ENCODE measurements around the gene NCKAP5. TPM values are rescaled to one million over a fixed set of nuclear protein-coding genes. Genes with fewer than 3 reads are reported as not detected.

Gene NCKAP5
- total RNA-seq, 2 experiments from 2014 or later, result not detected

DNA sequence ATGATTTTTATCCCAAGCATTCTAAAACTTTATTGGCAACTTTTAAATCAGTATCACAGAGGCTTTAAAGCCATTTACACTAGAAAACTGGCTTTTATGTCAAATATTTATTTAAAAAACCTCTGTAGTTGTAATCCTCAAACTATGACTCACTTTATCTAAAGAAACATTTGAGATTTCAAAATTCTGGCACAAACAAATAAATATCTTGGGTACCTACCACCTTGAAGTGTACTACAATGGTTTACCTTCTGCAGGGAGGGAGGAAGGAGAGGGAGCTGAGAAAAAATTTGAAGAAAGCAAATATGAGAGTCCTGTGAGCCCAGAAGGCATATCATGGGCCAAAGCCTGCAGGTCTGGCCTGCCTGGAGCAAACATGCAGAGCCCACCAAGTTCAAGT lies 155.6 kb downstream of the NCKAP5 start:
- DNase-seq (no peak), ATAC-seq (no peak)
- ChIA-PET POLR2A (no interaction called here), CTCF (no interaction called here)
- Mint-ChIP-seq H3K4me3 (no peak overlapping the region), H3K27ac (no peak overlapping the region), H3K36me3 (ENCODE audit: low read depth) (no peaks in the 10 kb centered on the region), H3K9me3 (no peaks in the 10 kb centered on the region), H3K27me3 (peaks cover 3% of the 10 kb centered on the region), H3K4me1 (ENCODE audit: low read depth) (no peaks in the 10 kb centered on the region)
- TF ChIP-seq, protein P1, sequence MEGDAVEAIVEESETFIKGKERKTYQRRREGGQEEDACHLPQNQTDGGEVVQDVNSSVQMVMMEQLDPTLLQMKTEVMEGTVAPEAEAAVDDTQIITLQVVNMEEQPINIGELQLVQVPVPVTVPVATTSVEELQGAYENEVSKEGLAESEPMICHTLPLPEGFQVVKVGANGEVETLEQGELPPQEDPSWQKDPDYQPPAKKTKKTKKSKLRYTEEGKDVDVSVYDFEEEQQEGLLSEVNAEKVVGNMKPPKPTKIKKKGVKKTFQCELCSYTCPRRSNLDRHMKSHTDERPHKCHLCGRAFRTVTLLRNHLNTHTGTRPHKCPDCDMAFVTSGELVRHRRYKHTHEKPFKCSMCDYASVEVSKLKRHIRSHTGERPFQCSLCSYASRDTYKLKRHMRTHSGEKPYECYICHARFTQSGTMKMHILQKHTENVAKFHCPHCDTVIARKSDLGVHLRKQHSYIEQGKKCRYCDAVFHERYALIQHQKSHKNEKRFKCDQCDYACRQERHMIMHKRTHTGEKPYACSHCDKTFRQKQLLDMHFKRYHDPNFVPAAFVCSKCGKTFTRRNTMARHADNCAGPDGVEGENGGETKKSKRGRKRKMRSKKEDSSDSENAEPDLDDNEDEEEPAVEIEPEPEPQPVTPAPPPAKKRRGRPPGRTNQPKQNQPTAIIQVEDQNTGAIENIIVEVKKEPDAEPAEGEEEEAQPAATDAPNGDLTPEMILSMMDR (IDR thresholded peaks at IDR 0.05), result no peak
- intact Hi-C loops (cut with micrococcal nuclease), result no loop called here

DNA sequence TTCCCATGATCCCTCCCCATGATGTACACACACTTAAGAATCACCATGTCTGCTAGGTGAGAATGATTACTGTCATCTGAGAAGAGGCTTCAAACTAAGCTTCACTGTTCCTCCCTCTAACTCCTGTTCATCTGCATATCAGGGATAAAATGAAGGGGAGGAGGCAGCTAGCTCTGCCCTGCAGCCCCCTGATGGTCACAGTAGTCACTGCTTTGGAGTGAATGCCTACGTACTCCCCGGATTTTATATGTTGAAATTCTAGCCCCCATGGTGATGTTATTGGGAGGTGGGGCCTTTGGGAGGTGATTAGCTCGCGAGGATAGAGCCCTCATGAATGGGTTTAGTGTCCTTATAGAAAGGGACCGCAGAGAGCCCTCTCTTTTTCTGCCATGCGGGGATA lies 156.4 kb downstream of the NCKAP5 start:
- Mint-ChIP-seq H3K27me3 (peaks cover 3% of the 10 kb centered on the region), H3K4me1 (ENCODE audit: low read depth) (no peaks in the 10 kb centered on the region), H3K4me3 (no peak overlapping the region), H3K9me3 (no peaks in the 10 kb centered on the region), H3K36me3 (ENCODE audit: low read depth) (no peaks in the 10 kb centered on the region), H3K27ac (no peak overlapping the region)
- CTCF ChIA-PET, result no interaction called here
- ATAC-seq, result no peak
- POLR2A ChIA-PET, result no interaction called here
- TF ChIP-seq, protein P1 (IDR thresholded peaks at IDR 0.05), result no peak
- intact Hi-C loops (cut with micrococcal nuclease), result no loop called here
- no peak for DNase-seq

DNA sequence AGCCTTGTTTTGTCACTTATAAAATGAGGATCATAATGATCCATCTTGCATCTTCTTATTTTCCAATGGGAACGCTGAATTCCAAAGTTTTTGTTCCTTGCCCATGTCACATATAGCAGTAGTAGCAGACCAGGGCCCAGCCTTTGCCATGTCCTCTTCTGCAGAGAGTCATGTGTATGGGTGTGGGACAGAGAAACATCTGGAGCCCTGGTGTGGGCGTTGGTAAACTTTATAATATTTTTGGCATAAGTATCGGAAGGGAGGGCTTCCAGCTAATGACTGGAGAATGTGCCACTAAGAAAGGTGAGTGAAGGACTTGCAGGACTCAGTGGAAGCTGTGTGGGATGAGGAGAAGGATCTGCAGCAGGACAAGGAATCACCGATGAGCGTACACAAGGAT lies 157.2 kb downstream of the NCKAP5 start:
- Mint-ChIP-seq H3K27ac (no peak overlapping the region), H3K36me3 (ENCODE audit: low read depth) (no peaks in the 10 kb centered on the region), H3K4me3 (no peak overlapping the region), H3K9me3 (no peaks in the 10 kb centered on the region), H3K27me3 (peaks cover 3% of the 10 kb centered on the region), H3K4me1 (ENCODE audit: low read depth) (no peaks in the 10 kb centered on the region)
- intact Hi-C loops (cut with micrococcal nuclease), result no loop called here
- DNase-seq (no peak), ATAC-seq (no peak)
- TF ChIP-seq, protein P1 (IDR thresholded peaks at IDR 0.05), result no peak
- CTCF ChIA-PET, result no interaction called here
- POLR2A ChIA-PET, result no interaction called here

DNA sequence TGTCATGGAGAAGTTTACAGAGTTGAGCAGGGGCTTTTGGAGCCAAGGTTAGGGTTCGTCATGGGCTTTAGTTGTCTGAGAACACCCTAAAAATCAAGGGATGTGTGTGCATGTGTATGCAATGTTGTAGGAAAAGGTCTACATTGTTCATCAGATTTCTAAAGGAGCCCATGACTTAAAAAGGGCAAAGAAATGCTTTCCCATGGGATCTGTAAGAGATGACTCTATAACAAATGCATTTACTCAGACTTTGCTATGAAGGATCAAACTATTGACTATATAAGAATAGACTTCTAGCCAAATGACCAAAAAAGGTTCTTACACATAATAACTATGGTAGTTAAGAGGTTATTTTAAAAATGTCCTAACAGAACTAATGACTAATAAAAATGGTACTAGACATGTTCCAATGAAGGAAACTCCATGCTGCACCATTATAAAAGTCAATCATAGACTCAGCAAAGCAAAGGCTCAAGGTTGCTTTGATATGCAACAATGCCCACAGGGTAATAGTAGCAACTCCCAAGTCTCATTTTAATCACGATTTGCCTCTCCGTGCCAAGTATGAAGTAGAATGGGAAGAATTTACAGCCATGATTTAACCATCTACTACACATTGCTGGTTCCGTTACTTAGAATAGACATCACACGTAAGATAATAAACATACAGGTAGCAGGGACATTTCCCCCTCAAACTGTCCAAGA lies 158.5 kb downstream of the NCKAP5 start:
- TF ChIP-seq, protein P1 (IDR thresholded peaks at IDR 0.05), result no peak
- DNase-seq, result no peak
- ChIA-PET CTCF (no interaction called here), POLR2A (no interaction called here)
- Mint-ChIP-seq H3K27me3 (peaks cover 3% of the 10 kb centered on the region), H3K36me3 (ENCODE audit: low read depth) (no peaks in the 10 kb centered on the region), H3K27ac (no peak overlapping the region), H3K4me1 (ENCODE audit: low read depth) (no peaks in the 10 kb centered on the region), H3K4me3 (no peak overlapping the region), H3K9me3 (no peaks in the 10 kb centered on the region)
- intact Hi-C loops (cut with micrococcal nuclease), result no loop called here
- ATAC-seq, result no peak

DNA sequence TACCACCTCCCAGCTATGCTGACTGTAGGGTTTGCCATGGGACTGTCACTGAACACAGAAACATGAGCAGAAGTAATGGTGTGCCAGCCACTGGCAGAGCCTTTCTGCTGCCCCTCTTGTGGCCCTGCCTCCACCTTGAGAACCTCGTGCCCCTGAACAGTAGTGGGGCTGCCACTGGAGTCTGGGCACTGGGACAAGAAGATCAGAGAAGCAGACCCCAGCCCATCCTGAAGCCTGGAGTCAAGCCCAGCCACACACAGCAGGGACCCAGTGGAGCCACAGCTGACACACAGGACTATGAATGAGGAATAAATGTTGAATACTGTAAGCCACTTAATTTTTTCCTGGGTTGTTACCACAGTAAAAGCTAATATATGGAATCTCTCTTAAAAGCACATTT lies 159.6 kb downstream of the NCKAP5 start:
- no peaks in the 10 kb centered on the region for H3K36me3 Mint-ChIP-seq (ENCODE audit: low read depth)
- TF ChIP-seq, protein P1 (IDR thresholded peaks at IDR 0.05), result no peak
- peaks cover 3% of the 10 kb centered on the region for H3K27me3 Mint-ChIP-seq
- CTCF ChIA-PET, result no interaction called here
- no peak for ATAC-seq
- intact Hi-C loops (cut with micrococcal nuclease), result no loop called here
- no peak overlapping the region for H3K4me3 Mint-ChIP-seq
- no peak for DNase-seq
- no peaks in the 10 kb centered on the region for H3K9me3 Mint-ChIP-seq
- H3K4me1 Mint-ChIP-seq (ENCODE audit: low read depth), result no peaks in the 10 kb centered on the region
- H3K27ac Mint-ChIP-seq, result no peak overlapping the region
- POLR2A ChIA-PET, result no interaction called here
